ENCODE data around the gene RBM43. TPM values are rescaled to one million over a fixed set of nuclear protein-coding genes. Genes with fewer than 3 reads are reported as not detected.

RBM43 gene
- total and polyA plus RNA-seq, 9 of the 15 experiments (the other 6 are each of a cell fraction or from before 2014, with no cell fraction given) = 1.3 to 6.9 (median 3.8) TPM

DNA sequence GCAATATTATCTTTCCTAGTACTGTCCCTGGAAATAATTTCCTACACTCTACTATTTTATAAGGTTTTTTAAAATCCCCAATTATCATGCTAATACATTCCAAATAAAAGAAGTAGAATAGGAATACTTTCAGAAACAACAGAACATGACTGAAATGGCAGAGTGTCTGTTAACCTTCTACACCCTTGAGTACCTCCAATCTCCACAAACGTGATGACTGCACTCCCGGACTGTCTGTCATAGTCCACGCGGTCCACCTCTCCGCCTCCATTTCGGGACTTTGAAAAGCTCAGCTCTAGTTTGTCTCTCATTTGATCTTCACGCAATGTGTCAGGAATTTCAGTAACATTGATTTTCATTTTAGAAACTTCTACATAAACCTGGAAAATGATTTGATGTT, 13.6 kb upstream of the RBM43 start (continued):
- TF ChIP-seq, protein P1, sequence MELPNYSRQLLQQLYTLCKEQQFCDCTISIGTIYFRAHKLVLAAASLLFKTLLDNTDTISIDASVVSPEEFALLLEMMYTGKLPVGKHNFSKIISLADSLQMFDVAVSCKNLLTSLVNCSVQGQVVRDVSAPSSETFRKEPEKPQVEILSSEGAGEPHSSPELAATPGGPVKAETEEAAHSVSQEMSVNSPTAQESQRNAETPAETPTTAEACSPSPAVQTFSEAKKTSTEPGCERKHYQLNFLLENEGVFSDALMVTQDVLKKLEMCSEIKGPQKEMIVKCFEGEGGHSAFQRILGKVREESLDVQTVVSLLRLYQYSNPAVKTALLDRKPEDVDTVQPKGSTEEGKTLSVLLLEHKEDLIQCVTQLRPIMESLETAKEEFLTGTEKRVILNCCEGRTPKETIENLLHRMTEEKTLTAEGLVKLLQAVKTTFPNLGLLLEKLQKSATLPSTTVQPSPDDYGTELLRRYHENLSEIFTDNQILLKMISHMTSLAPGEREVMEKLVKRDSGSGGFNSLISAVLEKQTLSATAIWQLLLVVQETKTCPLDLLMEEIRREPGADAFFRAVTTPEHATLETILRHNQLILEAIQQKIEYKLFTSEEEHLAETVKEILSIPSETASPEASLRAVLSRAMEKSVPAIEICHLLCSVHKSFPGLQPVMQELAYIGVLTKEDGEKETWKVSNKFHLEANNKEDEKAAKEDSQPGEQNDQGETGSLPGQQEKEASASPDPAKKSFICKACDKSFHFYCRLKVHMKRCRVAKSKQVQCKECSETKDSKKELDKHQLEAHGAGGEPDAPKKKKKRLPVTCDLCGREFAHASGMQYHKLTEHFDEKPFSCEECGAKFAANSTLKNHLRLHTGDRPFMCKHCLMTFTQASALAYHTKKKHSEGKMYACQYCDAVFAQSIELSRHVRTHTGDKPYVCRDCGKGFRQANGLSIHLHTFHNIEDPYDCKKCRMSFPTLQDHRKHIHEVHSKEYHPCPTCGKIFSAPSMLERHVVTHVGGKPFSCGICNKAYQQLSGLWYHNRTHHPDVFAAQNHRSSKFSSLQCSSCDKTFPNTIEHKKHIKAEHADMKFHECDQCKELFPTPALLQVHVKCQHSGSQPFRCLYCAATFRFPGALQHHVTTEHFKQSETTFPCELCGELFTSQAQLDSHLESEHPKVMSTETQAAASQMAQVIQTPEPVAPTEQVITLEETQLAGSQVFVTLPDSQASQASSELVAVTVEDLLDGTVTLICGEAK (IDR thresholded peaks at IDR 0.05) = no peak
- TF ChIP-seq, protein P1 (CRISPR knock-in tag; IDR thresholded peaks at IDR 0.05) = no peak
- TF ChIP-seq, protein P2, sequence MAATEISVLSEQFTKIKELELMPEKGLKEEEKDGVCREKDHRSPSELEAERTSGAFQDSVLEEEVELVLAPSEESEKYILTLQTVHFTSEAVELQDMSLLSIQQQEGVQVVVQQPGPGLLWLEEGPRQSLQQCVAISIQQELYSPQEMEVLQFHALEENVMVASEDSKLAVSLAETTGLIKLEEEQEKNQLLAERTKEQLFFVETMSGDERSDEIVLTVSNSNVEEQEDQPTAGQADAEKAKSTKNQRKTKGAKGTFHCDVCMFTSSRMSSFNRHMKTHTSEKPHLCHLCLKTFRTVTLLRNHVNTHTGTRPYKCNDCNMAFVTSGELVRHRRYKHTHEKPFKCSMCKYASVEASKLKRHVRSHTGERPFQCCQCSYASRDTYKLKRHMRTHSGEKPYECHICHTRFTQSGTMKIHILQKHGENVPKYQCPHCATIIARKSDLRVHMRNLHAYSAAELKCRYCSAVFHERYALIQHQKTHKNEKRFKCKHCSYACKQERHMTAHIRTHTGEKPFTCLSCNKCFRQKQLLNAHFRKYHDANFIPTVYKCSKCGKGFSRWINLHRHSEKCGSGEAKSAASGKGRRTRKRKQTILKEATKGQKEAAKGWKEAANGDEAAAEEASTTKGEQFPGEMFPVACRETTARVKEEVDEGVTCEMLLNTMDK (IDR thresholded peaks at IDR 0.05; ENCODE audit: borderline replicate concordance, insufficient read depth, low read depth, low read length, poor library complexity, severe bottlenecking) = no peak
- TF ChIP-seq ERF (CRISPR knock-in tag; IDR thresholded peaks at IDR 0.05) = no peak

All from K562 (cell line).